Left renal cortex interstitium (tissue), 4 donors: ENCODE results near the gene GALNTL6. TPM values are rescaled to one million over a fixed set of nuclear protein-coding genes. Genes with fewer than 3 reads are reported as not detected.
"Not testable (repeated sequence)": the region's sequence is repeated elsewhere in the genome, so short reads cannot be mapped to it uniquely, and the experiment has no call there.

Experiments used
- DNase-seq, 4 donors: peaks; one replicate each; pipeline ENCODE4 v3.0.0-alpha.2; 2013; ENCODE audit warnings: low read depth in 4 of 4, low spot score in 2 of 4, missing footprints in 1 of 4
- polyA plus RNA-seq, 4 donors: library from polyadenylated mRNA; unstranded; fragments of 120-200 nt; gene quantifications; one replicate each; pipeline ENCODE4 v1.2.1, GENCODE V29; 2013; ENCODE audit not compliant: insufficient read length in 4 of 4

Gene GALNTL6
- polyA plus RNA-seq, 4 donors = 0.46 to 3.3 (median 0.95) TPM

DNA sequence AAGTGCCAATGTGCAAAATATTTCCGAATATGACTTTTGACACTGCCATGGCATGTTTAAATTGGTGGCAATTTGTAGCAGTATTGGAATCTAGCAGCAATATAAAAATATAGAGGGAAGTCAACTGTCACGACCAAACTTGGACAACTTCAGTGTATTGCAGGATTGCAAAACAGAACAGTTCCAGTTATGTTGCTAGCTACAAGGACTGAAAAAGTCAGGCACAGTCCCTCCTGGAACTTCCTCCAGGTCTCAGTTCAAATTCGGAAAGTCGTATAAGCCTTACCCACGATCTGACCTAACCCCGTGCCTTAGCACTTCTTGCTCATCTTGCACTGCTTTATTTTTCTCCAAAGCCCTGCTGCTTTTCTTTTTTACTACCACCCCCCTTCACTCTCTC, 965.4 kb downstream of the GALNTL6 start:
- DNase-seq = no peak

DNA sequence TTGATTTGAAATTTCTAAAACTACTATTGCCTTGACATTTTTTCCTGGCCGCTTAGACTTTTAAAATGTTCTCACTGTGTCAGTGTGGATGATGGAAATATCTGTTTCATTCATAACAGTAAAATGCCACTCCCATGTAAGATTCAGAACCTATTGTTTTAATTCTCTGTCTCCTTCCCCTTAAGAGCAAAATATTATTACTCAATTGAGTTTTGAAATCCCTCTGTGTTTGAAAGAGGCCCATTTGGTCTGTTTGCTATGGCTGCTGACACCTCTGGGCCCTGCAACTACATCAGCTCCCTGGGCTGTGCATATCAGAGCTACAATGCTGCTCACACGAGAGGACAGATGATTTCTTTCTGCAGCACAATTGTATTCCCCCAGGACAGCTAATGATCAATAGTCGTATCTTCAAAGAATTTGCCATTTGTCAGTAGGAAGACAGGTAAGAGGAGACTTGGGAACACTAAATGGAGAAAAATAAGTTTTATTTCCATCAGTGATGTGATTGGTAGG, 967.4 kb downstream of the GALNTL6 start:
- DNase-seq = no peak

DNA sequence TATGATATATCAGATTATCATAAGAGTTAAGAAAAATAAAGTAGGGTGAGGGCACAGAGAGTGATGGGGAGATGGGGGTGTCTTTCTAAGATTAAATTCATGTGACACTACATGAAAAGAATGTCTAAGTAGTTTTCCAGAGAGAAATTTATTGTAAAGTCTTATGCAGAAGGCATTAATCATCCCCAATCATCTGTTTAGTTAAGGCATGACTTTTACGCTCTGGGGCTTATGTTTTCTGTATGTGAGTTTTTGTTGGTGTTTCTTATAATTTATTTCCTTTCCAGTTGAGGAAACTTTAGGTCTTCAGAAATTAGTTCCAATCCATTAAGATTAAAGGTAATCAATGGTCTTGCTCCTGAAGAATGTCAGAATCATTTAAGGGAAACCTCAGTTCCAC, 972.4 kb downstream of the GALNTL6 start:
- DNase-seq = no peak

DNA sequence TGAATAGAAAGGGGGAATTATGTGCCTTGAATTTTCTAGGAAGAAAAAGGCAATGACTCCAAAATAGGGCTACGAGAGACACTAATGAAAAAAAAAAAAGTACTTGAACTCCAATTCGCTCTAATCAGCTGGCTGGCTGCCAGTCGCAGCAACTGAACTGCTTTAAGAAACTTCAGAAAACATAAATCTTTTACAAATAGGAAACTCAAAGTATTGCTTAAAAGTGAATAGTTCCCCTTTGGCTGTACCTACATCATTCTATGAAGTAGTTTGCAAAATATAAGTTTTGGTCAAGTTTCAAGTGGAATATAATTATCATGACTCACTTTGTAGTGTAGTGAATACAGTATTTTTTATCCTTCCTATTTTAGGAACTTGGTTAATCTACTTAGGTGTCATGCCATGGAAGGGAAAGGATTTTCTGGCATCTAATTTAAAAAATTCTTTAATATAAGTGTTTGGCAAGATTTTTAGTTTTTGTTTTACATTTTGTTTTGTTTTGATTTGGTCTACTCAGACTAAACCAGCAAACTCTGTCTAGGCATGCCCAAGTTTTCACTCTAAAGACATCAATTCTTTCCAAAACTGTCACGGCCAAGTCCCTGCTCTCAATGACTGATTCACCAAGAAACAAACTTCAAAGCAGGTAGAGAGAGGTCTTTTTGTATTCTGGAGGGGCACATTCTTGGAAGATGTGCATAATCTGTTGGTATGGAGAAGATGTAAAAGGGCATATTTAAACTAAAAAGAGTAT, 973.0 kb downstream of the GALNTL6 start:
- DNase-seq = peak in 1 of 4 donors; percentile 26

DNA sequence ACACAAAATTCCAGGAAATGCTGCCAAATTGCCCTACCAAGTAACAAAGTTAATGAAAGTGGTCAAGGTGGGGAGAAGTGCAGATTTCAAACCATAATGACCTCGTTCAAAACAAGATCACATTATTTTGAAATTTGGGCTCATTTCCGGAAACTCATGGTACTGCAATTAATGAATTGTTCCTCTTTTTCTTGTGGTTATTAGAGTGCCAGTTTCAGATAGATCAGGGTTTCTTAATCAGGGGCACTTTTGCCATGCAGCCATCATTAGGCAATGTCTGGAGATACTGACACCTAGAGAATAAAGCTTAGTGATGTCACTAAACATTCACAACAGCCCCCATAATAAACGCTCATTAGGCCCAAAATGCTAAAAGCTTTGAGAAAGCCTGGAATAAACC, 973.9 kb downstream of the GALNTL6 start:
- no peak for DNase-seq

DNA sequence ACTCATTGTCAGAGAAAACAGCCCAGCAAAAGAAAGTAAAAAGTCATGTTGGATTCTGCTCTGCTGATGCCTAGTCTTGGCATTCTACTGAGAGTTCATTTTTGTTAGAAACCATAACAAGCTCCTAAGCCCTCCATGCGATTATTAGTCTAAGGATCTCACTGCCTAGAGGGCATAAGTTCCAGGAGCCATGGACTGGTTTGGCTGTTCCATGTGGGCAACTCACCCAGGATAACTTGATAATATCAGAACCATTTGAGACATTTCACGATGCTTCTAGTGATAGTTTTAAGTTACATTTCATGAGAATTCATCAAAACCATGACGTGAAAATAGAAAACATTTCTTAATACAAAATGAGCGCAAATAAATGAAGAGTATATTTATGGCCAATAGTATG, 978.6 kb downstream of the GALNTL6 start:
- DNase-seq = no peak

DNA sequence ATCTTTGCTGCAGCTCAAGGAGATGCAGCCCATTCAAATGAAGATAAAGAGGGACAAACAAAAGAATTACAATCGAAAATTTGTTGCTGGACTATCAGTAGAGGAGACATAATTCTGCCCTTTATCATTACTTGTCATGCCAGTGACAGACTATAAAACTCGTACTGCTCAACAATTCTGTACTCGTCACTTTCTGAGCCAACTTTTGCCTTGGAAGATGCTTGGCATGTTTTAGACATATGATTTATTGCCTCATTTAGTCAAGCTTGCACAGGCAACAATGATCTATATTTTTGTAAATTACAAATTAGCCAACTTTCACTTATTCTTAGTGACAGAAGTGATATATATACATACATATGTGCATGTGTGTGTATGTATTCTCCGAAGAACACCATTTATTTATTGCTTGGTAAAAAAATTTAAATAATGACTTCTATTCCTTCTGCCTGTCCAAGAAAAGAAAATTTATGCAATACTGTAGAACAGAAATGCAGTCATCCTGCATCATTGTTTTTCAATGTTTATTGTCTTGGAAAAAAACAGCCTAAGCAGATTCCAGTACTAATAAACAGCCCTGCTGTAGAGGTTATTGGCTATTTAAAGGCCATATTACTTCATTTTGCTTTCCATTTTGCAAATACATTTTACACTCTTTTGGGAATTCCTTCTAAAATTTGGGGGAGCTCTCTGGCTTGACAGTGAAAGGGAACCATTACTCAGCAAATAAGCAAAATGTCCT, 980.5 kb downstream of the GALNTL6 start:
- DNase-seq = no peak

DNA sequence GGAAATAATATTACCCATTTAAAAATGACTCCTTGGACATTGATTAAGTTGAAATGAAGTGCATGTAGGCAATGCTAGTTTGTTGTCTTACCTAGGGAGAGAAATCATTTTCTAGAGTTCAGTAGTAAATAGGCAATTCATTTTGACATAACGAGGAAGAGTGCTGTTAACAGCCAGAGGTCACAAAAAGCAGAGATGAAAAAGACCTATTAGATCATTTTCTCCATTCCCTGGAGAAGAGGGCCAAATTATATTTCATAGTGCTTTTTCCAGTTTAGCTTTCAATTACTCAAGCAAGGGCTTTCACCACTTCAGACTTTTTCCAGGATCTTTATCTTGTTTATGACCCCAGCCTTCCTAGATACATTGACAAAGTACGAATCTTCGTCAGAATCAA, 981.1 kb downstream of the GALNTL6 start:
- DNase-seq = no peak

DNA sequence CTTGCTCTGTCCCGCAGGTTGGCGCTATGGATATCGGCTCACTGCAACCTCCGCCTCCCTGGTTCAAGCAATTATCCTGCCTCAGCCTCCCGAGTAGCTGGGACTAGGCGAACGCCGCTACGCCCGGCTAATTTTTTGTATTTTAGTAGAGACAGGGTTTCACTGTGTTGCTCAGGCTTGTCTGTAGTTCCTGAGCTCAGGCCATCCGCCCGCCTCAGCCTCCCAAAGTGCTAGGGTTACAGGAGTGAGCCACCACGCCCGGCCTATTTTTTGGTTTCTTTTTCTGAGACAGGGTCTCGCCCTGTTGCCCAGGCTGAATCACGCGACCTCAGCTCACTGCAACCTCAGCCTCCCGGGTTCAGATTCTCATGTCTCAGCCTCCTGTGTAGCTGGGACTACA, 984.1 kb downstream of the GALNTL6 start:
- not testable (repeated sequence) for DNase-seq

DNA sequence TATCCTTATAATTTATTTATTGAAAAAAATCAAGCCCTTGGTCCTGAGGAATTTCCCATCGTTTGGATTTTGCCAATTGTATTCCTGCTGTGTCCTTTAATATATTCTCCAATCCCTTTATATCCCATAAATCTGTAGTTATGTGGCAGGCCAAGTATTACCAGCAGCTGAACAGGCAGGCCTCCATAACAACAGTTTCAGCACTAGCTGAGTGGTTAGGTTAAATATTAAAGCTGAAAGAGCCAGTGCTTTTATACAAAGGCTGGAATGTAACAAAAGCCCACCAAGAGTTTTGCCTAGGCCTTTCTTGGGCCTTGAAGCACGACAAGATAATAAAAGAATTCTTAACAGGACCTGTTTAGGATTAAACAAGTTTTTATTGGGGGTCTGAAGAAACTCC, 988.8 kb downstream of the GALNTL6 start:
- DNase-seq = peak in 1 of 4 donors; percentile 25

DNA sequence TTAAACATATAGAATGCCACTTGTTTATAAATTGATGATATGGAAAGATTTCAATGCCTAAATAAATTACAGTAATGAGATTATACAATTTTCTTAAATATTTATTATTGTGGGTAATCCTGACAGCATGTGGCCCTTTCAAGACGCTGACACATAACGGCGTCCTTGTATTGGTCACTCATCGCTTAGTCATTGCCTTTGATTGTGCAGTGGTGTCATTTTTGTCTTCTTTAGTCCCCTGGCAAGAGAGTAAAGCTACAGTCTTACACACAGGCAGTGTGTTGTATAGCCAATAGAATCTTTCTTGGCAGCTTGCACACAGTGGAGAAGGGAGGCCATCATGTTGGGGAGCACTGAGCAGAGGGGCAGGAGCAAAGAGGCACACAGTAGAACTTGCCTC, 993.6 kb downstream of the GALNTL6 start:
- no peak for DNase-seq

DNA sequence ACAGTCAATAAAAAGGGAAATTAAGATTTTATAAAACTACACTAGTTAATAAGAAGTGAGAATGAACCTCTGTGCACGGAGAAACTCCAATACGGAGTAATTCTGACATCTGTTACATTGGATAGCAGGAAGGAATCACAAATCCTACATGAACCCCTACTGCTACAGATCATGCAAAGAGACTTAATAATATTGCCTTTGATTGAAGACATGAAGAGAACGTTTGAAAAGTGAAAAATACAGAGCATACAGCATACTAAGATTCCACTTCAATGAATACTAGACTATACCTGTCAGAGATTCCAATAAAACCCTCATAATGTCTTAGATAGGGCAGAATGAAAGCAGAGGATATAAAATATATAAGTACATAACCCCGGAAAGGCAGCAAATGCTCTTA, 995.0 kb downstream of the GALNTL6 start:
- no peak for DNase-seq

DNA sequence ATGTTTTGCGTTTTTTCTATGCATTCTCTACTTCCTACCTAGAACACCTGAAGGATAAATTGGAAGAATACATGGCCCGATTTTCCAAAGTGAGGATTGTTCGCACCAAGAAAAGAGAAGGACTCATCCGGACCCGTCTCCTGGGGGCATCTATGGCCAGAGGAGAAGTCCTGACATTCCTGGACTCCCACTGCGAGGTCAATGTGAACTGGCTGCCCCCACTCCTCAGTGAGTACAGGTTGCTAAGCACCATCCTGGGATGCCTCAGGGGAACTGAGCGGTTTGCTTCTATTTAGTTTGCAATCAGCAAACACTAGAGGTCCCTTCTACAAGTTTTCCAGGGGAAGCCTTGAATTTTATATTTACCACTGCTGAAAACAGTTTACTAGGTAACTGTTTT, 996.1 kb downstream of the GALNTL6 start:
- no peak for DNase-seq

DNA sequence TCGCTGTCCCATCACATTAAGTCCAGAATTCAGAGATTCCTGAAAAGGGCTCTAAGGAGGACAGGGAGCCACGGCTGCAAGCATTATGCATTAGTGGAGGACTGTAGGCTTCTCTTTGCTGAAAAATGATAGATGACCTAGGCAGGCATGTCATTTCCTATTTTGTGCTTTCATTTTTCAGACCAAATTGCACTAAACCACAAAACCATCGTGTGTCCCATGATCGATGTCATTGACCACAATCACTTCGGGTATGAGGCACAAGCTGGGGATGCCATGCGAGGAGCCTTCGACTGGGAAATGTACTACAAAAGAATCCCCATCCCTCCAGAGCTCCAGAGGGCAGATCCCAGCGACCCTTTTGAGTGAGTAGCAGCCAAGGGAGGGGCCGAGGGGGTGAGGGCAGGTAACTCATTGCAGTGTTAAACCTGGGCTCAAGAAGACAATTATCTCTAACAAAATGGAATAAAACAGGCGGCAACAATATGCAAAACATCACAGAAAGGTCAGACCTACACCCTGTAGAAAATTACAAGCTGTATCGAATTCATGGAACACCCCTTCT, 1000.2 kb downstream of the GALNTL6 start:
- no peak for DNase-seq

DNA sequence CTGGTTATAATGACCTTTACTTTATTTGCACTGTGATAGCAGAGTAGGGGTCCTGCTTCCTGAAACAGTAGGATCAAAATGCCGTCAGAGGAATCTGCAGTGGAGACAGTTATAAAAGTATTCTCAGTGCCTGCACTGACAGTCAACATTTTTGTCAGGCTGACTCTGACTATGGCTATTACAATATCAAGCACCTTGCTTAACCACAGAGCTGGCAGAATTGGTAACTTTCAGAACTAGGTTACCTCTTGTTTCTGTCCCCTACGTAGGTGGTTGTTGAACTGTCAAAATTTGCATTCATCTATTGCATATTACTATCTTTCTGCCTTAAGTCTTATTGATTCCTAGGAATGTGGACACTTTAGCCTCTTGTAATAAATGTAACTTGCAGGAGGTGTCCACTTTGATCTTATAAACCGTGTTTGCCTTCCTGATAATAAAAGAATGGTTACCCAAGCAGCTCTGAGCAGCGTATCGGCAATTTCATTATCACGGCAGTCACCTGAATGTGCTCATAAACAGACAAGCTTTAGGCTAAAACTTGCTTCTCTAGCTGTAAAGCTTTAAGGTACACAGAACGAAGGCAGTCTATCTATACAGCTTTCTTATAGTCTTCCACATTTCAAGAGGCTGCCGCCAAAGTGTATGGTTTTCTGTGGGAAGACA, 1002.4 kb downstream of the GALNTL6 start:
- no peak for DNase-seq

DNA sequence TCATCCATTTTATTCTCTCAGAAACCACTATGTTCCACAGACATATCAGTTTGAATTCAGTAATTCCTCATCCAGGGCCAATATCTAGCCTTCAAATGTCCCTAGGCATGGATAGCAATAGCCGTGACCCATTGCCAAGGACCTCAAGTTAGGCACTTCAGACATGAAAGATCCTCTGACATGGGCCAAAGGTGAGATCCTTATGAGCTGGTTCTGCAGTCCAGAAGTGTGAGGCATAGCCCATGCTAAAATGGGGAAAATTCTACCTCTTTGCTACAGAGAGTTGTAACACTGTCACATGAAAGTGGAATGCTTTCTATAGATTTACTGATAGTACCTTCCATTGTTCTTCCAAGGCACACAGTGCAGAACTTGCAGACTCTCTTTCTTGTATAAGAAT, 1005.7 kb downstream of the GALNTL6 start:
- DNase-seq = no peak

DNA sequence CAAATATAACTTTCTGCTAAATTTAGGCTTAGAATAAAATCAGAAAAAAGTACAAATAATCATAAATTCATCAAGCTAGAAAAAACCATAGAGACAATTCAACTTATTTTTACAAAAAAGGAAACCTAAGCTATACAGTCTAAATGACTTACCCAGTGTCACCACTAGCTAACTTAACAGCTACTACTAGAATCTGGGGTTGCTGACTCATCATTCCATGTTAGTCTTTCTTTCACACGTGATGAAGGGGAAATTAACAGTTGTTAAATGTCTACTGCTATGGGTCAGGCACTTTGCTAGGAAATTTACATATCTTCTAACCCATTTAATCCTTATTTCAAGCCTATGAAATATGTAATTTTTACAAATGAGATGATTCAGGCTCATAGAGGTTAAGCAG, 1006.1 kb downstream of the GALNTL6 start:
- no peak for DNase-seq

DNA sequence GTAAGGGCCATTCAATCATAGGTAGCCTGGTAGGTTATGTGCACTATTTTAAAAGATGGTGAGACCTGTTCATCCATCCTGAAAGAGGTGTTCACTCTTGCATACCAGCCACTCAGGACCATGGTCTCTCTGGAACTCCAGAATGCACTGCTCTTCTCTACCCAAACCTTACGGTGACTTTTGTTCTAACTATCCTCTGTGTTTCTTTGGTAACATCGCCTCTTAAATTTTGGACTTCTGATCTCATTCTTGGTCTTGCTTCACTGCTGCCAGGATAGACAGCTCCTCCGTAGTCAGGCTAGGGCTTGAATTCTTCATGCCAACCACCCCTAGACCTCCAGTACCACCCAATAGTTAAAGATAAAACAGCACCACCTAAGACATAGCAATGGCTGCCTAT, 1009.1 kb downstream of the GALNTL6 start:
- DNase-seq = no peak

DNA sequence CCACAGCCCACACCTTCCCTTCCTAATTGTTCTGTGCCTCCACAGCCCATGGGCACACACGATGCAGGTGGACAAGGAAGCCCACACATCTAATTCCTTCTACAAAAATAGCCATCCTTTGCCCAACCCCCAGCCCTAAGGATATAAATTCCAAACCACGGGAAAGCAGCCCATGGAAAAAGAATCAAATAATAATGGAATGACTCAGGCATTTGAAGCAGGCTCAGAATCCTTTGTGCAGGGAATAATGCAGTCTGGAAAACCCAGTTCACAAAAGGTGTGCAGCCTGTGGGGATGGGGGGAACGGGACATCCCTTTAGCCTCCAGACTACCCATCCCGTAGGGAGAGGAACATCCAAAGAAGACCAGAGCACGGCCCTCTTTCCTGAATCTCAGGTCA, 1013.1 kb downstream of the GALNTL6 start:
- no peak for DNase-seq

DNA sequence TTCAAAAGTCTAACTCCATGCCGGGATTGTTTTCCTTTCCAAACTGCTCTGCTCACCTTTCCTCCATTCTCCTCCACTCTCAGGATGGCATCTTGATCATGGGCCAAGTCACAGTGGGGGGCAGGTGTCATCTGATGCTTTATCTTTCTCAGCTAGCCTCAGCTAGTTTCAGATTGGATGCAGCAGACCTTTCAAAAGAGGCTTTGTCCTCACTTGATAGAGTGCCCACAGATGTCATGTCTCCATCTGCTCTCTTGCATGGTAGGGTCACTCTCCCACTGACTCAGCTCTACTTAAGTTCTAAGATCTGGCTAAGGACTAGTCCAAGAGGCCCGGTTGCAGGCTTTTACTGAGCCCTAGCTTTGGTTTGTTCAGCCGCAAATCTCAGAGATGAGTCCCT, 1013.7 kb downstream of the GALNTL6 start:
- no peak for DNase-seq

DNA sequence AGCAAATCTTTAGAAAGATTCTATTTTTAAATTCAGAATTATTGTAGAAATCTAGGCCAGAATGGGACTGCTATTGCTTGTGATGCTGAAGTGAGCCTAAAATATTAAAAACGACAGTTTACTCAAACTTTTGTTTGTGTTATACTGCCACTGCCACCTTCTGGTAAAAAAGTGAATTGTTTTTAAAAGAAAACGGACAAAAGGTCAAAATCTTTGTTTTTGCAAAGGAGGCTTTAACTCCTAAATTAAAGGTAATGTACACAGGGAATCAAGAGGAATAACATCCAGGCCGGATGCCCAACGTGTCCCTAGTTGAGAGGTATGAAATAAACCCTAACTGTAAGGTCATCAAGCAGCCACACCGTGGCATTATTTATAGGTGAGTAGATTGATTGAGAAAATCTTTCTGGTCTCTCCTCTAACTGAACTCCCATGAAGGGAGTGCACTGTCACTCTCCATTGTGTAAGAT, 1017.1 kb downstream of the GALNTL6 start:
- no peak for DNase-seq
